ENCODE data around the gene UTS2B.

Gene UTS2B

GRCh38 chr3:191336833-191337232 is 6.5 kb upstream of the UTS2B start:
- DNase-seq (ENCODE audit: insufficient read length, low spot score) (no peak), FAIRE-seq (no peak)
- TF ChIP-seq CTCF (IDR thresholded peaks at IDR 0.05; ENCODE audit: insufficient read depth, missing control alignments): no peak

DNA sequence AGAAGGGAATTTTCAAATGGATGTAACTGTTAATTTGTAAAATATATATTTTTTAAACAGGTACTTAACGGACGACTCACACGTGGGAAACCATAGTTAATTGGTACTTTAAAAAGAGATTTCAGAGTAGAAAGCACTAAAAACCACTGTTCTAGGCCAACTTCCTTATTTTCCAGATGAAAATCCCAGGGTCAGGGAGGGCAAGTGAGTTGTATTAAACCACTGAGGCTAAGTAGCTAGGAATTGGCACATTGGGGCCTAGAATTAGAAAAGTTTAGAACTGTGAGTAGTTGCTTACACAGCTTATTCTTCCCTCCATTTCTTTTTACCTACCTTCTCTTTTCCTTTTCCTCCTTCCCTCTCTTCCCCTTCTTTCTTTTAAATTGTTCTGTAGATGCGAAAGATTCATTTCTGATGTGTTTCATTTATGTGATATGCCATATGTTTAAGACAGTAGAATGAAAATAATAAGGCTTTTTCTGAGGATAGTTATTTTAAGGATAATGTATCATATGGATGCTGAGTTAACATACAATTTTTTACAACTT is 4.1 kb upstream of the UTS2B start:
- no peak for FAIRE-seq
- no peak for DNase-seq (ENCODE audit: insufficient read length, low spot score)
- no peak for TF ChIP-seq CTCF (IDR thresholded peaks at IDR 0.05; ENCODE audit: insufficient read depth, missing control alignments)

DNA sequence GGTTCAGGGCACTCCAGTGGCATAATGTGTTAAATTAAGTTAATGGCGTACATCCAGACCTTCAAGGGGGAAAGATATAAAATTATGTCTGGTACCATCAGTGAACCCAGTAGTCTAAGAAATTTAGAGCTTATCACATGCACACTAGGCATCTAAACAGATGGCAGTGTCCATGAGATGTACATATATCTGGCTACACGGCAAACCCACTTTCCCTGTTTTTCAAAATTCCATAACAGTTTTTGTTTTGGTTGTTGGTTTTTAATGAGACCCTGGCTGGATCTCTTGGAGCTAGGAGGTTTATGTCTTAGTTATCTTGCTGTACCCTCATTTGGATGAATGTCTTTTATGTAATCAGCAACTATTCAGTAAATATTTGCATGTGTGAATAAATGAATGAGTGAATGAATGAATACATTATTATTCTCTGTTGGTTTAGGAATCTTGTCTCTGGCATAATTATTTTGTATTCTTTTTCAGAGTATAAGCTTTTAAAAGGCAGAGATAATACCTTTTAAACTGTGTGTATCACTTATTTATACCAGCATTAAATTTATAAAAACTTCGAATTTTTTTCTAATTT is 3.1 kb upstream of the UTS2B start:
- FAIRE-seq: no peak
- TF ChIP-seq CTCF (IDR thresholded peaks at IDR 0.05; ENCODE audit: insufficient read depth, missing control alignments): no peak

GRCh38 chr3:191331388-191331787 is 1.1 kb upstream of the UTS2B start:
- FAIRE-seq (no peak), DNase-seq (ENCODE audit: insufficient read length, low spot score) (no peak)
- no peak for TF ChIP-seq CTCF (IDR thresholded peaks at IDR 0.05; ENCODE audit: insufficient read depth, missing control alignments)

More for the DNA sequence above, 3.1 kb upstream of the UTS2B start:
- no peak for DNase-seq (ENCODE audit: insufficient read length, low spot score)

GRCh38 chr3:191330530-191331048 is 263 bp upstream of the UTS2B start:
- no peak for DNase-seq (ENCODE audit: insufficient read length, low spot score)
- no peak for TF ChIP-seq CTCF (IDR thresholded peaks at IDR 0.05; ENCODE audit: insufficient read depth, missing control alignments)
- FAIRE-seq: no peak

GRCh38 chr3:191328962-191329653 is 1.2 kb downstream of the UTS2B start, which contains the start of gene CCDC50:
Gene CCDC50, plus strand, starts transcription at chr3:191329394. Its CDS starts 281 bp downstream, at chr3:191329675.
- no peak for FAIRE-seq
- TF ChIP-seq CTCF (IDR thresholded peaks at IDR 0.05; ENCODE audit: insufficient read depth, missing control alignments): no peak
- peak; percentile 61 for DNase-seq (ENCODE audit: insufficient read length, low spot score)
